Measurements from ENCODE around the gene GCK. TPM values are rescaled to one million over a fixed set of nuclear protein-coding genes. Genes with fewer than 3 reads are reported as not detected.

GCK gene
- total RNA-seq, 1 donor from 2014 or later, result not detected

DNA sequence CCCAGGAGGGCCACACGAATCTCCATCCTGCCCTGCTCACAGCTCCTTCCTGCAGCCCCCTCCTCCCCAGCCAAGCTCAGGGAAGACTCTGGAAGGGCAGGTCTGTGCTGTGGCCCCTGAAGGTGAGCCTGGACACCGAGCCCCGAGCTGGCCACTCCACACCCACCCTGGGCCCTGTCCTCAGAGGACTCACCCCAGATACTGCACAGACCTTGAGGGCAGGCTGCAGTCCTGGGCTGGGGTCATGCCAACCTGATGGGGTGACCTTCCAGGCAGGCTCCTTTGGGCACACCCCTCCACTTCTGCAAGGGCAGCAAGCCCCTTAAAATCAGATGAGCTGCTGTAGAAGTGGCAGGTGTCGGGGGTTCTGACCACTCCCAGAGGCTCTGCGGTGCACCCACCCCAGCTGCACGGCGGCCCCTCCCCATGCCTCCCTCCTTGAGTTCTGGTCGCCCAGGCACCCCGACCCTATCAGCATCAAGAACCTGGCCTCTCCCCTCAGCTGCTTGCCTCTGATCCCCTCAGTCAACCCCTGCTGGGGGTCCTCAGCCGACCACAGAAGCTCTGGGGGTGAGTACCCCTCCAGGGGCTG, 35.8 kb upstream of the GCK start:
- TF ChIP-seq, protein P1, sequence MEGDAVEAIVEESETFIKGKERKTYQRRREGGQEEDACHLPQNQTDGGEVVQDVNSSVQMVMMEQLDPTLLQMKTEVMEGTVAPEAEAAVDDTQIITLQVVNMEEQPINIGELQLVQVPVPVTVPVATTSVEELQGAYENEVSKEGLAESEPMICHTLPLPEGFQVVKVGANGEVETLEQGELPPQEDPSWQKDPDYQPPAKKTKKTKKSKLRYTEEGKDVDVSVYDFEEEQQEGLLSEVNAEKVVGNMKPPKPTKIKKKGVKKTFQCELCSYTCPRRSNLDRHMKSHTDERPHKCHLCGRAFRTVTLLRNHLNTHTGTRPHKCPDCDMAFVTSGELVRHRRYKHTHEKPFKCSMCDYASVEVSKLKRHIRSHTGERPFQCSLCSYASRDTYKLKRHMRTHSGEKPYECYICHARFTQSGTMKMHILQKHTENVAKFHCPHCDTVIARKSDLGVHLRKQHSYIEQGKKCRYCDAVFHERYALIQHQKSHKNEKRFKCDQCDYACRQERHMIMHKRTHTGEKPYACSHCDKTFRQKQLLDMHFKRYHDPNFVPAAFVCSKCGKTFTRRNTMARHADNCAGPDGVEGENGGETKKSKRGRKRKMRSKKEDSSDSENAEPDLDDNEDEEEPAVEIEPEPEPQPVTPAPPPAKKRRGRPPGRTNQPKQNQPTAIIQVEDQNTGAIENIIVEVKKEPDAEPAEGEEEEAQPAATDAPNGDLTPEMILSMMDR (IDR thresholded peaks at IDR 0.05), result no peak
- no peak overlapping the region for H3K4me3 Mint-ChIP-seq (ENCODE audit: unreplicated experiment)
- H3K4me1 Mint-ChIP-seq (ENCODE audit: unreplicated experiment), result no peaks in the 10 kb centered on the region
- H3K27me3 Mint-ChIP-seq (ENCODE audit: unreplicated experiment), result peaks cover 5% of the 10 kb centered on the region
- DNase-seq (ENCODE audit: extremely low spot score, unreplicated experiment), result no peak
- H3K36me3 Mint-ChIP-seq (ENCODE audit: unreplicated experiment), result no peaks in the 10 kb centered on the region
- no peak overlapping the region for H3K27ac Mint-ChIP-seq (ENCODE audit: unreplicated experiment)
- no peaks in the 10 kb centered on the region for H3K9me3 Mint-ChIP-seq (ENCODE audit: unreplicated experiment)

DNA sequence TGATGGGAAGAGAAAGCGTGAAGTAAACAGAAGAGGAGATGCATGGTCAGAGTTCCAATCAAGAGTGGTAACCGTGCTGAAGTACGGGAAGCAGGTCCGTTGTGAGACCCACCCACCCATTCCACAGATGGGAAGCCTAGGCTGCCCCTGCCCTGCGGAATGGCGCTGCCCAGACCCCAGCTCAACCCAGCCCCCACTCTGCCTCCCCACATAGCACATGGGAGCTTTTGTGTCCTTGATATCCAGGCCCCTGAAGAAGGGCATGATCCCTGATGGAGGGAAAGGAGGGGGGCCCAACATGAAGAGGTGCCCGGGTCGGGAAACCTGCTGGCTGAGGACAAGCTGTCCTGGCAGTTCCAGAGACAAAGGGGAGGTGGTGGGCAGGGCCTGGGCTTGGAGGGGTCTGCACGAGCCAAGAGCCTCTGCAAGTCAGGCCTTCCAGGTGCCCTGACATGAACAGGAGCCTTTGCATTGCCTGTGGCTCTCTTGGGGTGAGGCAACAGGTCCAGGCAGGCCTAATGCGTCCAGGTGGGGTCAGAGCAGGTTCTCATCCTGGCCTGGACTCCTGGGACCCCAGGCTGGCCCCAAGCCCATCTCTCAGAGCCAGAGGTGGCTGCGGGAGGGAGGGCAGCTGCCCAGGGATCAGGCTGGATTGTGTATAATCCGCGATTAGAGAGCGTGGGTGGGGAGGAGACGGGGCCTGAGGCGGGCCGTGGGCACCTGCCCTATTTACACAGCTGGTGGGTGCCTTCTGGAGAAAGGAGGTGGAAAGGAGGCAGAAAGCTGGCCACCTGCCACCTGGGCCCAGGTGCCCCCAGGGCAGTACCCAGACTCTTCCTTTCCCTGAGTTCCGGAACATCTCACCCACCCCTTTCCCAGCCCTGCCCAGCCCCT, 35.1 kb upstream of the GCK start:
- Mint-ChIP-seq H3K27me3 (ENCODE audit: unreplicated experiment) (peaks cover 5% of the 10 kb centered on the region), H3K9me3 (ENCODE audit: unreplicated experiment) (no peaks in the 10 kb centered on the region), H3K4me1 (ENCODE audit: unreplicated experiment) (no peaks in the 10 kb centered on the region), H3K27ac (ENCODE audit: unreplicated experiment) (no peak overlapping the region), H3K4me3 (ENCODE audit: unreplicated experiment) (no peak overlapping the region), H3K36me3 (ENCODE audit: unreplicated experiment) (no peaks in the 10 kb centered on the region)
- TF ChIP-seq, protein P1 (IDR thresholded peaks at IDR 0.05), result no peak
- DNase-seq (ENCODE audit: extremely low spot score, unreplicated experiment), result no peak

DNA sequence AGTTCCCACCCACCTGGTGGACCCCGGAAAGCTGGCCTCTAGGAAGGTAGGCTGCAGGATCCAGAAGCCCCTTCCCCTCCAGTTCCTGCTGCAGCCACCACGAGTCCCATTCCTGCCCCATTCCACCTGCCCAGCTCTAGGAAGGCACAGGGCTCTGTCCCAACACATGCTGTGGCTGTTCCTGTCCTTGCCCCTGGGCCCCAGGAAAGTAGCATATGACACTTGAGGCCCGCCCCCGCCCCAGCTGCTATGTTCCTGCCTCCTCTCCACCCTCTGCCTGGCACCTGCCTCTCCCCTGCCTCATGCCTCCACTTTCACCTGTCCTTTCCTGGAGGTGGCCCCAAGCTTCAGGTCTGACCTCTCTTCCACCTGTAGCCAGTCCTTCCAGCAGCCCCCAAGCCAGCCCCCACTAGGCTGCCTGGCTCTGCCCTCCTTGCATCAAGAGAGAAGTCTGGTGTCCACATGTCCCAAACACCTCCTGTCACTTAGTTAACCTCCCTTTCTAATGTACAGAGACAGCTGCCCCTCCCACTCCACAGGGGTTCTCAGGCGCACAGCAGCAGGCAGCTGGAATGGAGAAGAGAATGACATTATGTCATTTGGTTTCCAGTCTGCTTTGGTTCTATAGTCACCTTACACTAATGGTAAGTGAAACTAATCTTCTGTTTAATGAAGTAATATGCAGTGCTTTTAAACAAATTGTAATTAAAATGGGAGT, 34.3 kb upstream of the GCK start:
- no peak for DNase-seq (ENCODE audit: extremely low spot score, unreplicated experiment)
- no peak overlapping the region for H3K4me3 Mint-ChIP-seq (ENCODE audit: unreplicated experiment)
- H3K27ac Mint-ChIP-seq (ENCODE audit: unreplicated experiment), result no peak overlapping the region
- TF ChIP-seq, protein P1 (IDR thresholded peaks at IDR 0.05), result no peak
- H3K27me3 Mint-ChIP-seq (ENCODE audit: unreplicated experiment), result peaks cover 5% of the 10 kb centered on the region
- H3K36me3 Mint-ChIP-seq (ENCODE audit: unreplicated experiment), result no peaks in the 10 kb centered on the region
- no peaks in the 10 kb centered on the region for H3K9me3 Mint-ChIP-seq (ENCODE audit: unreplicated experiment)
- H3K4me1 Mint-ChIP-seq (ENCODE audit: unreplicated experiment), result no peaks in the 10 kb centered on the region

GRCh38 chr7:44222776-44223261, 33.6 kb upstream of the GCK start:
- Mint-ChIP-seq H3K27me3 (ENCODE audit: unreplicated experiment) (peaks cover 5% of the 10 kb centered on the region), H3K4me3 (ENCODE audit: unreplicated experiment) (no peak overlapping the region), H3K9me3 (ENCODE audit: unreplicated experiment) (no peaks in the 10 kb centered on the region), H3K27ac (ENCODE audit: unreplicated experiment) (no peak overlapping the region), H3K36me3 (ENCODE audit: unreplicated experiment) (no peaks in the 10 kb centered on the region), H3K4me1 (ENCODE audit: unreplicated experiment) (no peaks in the 10 kb centered on the region)
- no peak for DNase-seq (ENCODE audit: extremely low spot score, unreplicated experiment)
- TF ChIP-seq, protein P1 (IDR thresholded peaks at IDR 0.05), result no peak
